ENCODE measurements around the gene STK32C.
"Not testable (repeated sequence)": the region's sequence is repeated elsewhere in the genome, so short reads cannot be mapped to it uniquely, and the experiment has no call there.

The STK32C gene

GRCh38 chr10:132230557-132231210, 77.1 kb downstream of the STK32C start:
- no peak for DNase-seq (ENCODE audit: low spot score)

GRCh38 chr10:132229834-132230556, 77.8 kb downstream of the STK32C start:
- peak; percentile 16 for DNase-seq (ENCODE audit: low spot score)

- no peak for DNase-seq (ENCODE audit: low spot score)
Measured at GRCh38 chr10:132229096-132229495, 78.7 kb downstream of the STK32C start.

- no peak for DNase-seq (ENCODE audit: low spot score)
Measured at GRCh38 chr10:132228616-132229015, 79.1 kb downstream of the STK32C start.

GRCh38 chr10:132227851-132228390, 79.8 kb downstream of the STK32C start:
- DNase-seq (ENCODE audit: low spot score) = no peak

GRCh38 chr10:132226586-132227405, 81.0 kb downstream of the STK32C start:
- DNase-seq (ENCODE audit: low spot score) = no peak

- no peak for DNase-seq (ENCODE audit: low spot score)
Measured at GRCh38 chr10:132225849-132226205, 81.9 kb downstream of the STK32C start.

GRCh38 chr10:132225073-132225848, 82.5 kb downstream of the STK32C start:
- no peak for DNase-seq (ENCODE audit: low spot score)

- DNase-seq (ENCODE audit: low spot score) = no peak
Measured at GRCh38 chr10:132224343-132225072, 83.2 kb downstream of the STK32C start.

- DNase-seq (ENCODE audit: low spot score) = no peak
Measured at GRCh38 chr10:132223611-132224342, 84.0 kb downstream of the STK32C start.

- peak; percentile 66 for DNase-seq (ENCODE audit: low spot score)
Measured at GRCh38 chr10:132223156-132223590, 84.6 kb downstream of the STK32C start.

GRCh38 chr10:132222726-132223125, 85.0 kb downstream of the STK32C start:
- no peak for DNase-seq (ENCODE audit: low spot score)

GRCh38 chr10:132220996-132221395, 86.8 kb downstream of the STK32C start:
- not testable (repeated sequence) for DNase-seq (ENCODE audit: low spot score)

GRCh38 chr10:132220061-132220460, 87.7 kb downstream of the STK32C start:
- no peak for DNase-seq (ENCODE audit: low spot score)

GRCh38 chr10:132219486-132219885, 88.3 kb downstream of the STK32C start:
- DNase-seq (ENCODE audit: low spot score) = no peak

- not testable (repeated sequence) for DNase-seq (ENCODE audit: low spot score)
Measured at GRCh38 chr10:132216441-132216840, 91.3 kb downstream of the STK32C start.

GRCh38 chr10:132213917-132214316, 93.8 kb downstream of the STK32C start:
- DNase-seq (ENCODE audit: low spot score) = no peak

GRCh38 chr10:132212816-132213215, 94.9 kb downstream of the STK32C start:
- DNase-seq (ENCODE audit: low spot score) = no peak

GRCh38 chr10:132211246-132211645, 96.5 kb downstream of the STK32C start:
- no peak for DNase-seq (ENCODE audit: low spot score)

- no peak for DNase-seq (ENCODE audit: low spot score)
Measured at GRCh38 chr10:132210766-132211165, 97.0 kb downstream of the STK32C start.
